GM12891 (cell line): ENCODE measurements around the gene NEK7.
A peak's percentile ranks its signal among the peaks of the same experiment; 100 is the strongest.
"Not testable (repeated sequence)": the region's sequence is repeated elsewhere in the genome, so short reads cannot be mapped to it uniquely, and the experiment has no call there.

ENCODE experiments used
- DNase-seq: peaks from one replicate; pipeline ENCODE4 v3.0.0; 2011; ENCODE audit warnings: low spot score; ENCODE audit not compliant: insufficient read length
- FAIRE-seq: peaks from 2 replicates; lab custom pipeline; 2011; peaks lifted over from hg19 to GRCh38; lab: Jason Lieb, UNC
- PAX5 ChIP-seq: IDR thresholded peaks from 2 replicates; pipeline ENCODE4 v1.6.1; 2011; ENCODE audit warnings: low read length, moderate library complexity, mild to moderate bottlenecking; ENCODE audit not compliant: insufficient read depth, severe bottlenecking
- POLR2A ChIP-seq: IDR thresholded peaks from 2 replicates; pipeline ENCODE4 v1.6.1; 2011; ENCODE audit warnings: low read depth, low read length, control low read depth
- POLR2AphosphoS5 ChIP-seq: IDR thresholded peaks from 2 replicates; pipeline ENCODE4 v1.6.1; 2011; ENCODE audit warnings: low read depth, low read length, control low read depth
- POU2F2 ChIP-seq: IDR thresholded peaks from 2 replicates; pipeline ENCODE4 v1.6.1; 2011; ENCODE audit warnings: low read depth, mild to moderate bottlenecking, control low read depth, low read length, moderate library complexity
- SPI1 ChIP-seq: IDR thresholded peaks from 2 replicates; pipeline ENCODE4 v1.6.1; 2011; ENCODE audit warnings: low read depth, low read length, control low read depth
- TAF1 ChIP-seq: IDR thresholded peaks from 2 replicates; pipeline ENCODE4 v1.6.1; 2011; ENCODE audit warnings: low read depth, low read length, control low read depth

NEK7 gene

GRCh38 chr1:198121056-198121826 lies 35.6 kb upstream of the NEK7 start:
- FAIRE-seq (no peak), DNase-seq (no peak)
- TF ChIP-seq POLR2AphosphoS5 (no peak), TAF1 (no peak), SPI1 (no peak), POLR2A (no peak), POU2F2 (no peak), PAX5 (no peak)

GRCh38 chr1:198122693-198123092 lies 34.1 kb upstream of the NEK7 start:
- FAIRE-seq (no peak), DNase-seq (no peak)
- TF ChIP-seq TAF1 = no peak
- TF ChIP-seq SPI1 = no peak
- no peak for TF ChIP-seq POLR2AphosphoS5
- TF ChIP-seq PAX5 = no peak
- no peak for TF ChIP-seq POU2F2
- TF ChIP-seq POLR2A = no peak

- DNase-seq = no peak
- TF ChIP-seq POLR2A (no peak), POLR2AphosphoS5 (no peak), SPI1 (no peak), POU2F2 (no peak), TAF1 (no peak), PAX5 (no peak)
- no peak for FAIRE-seq
These were observed 33.7 kb upstream of the NEK7 start for GRCh38 chr1:198123133-198123532.

- no peak for DNase-seq
- FAIRE-seq = no peak
- TF ChIP-seq SPI1 (no peak), POU2F2 (no peak), POLR2AphosphoS5 (no peak), TAF1 (no peak), PAX5 (no peak), POLR2A (no peak)
These were observed 32.1 kb upstream of the NEK7 start for GRCh38 chr1:198124673-198125072.

- TF ChIP-seq POLR2A = no peak
- no peak for TF ChIP-seq POU2F2
- no peak for TF ChIP-seq POLR2AphosphoS5
- TF ChIP-seq PAX5 = no peak
- TF ChIP-seq TAF1 = no peak
- TF ChIP-seq SPI1 = no peak
- no peak for DNase-seq
- no peak for FAIRE-seq
These were observed 30.6 kb upstream of the NEK7 start for GRCh38 chr1:198125995-198126735.

GRCh38 chr1:198128533-198128932 lies 28.3 kb upstream of the NEK7 start:
- TF ChIP-seq TAF1 = no peak
- no peak for TF ChIP-seq PAX5
- FAIRE-seq (no peak), DNase-seq (no peak)

GRCh38 chr1:198130053-198130452 lies 26.7 kb upstream of the NEK7 start:
- DNase-seq, FAIRE-seq: not testable (repeated sequence)

GRCh38 chr1:198132060-198132781 lies 24.6 kb upstream of the NEK7 start:
- peak; percentile 5 for FAIRE-seq
- TF ChIP-seq SPI1 (peak; percentile 97), POLR2A (no peak), POLR2AphosphoS5 (no peak), PAX5 (no peak), TAF1 (no peak), POU2F2 (no peak)
- no peak for DNase-seq

- DNase-seq = no peak
- TF ChIP-seq SPI1 (no peak), TAF1 (no peak)
- no peak for FAIRE-seq
These were observed 22.5 kb upstream of the NEK7 start for GRCh38 chr1:198134252-198134651.

- no peak for TF ChIP-seq POLR2A
- TF ChIP-seq POLR2AphosphoS5 = no peak
- no peak for TF ChIP-seq SPI1
- TF ChIP-seq TAF1 = no peak
- no peak for TF ChIP-seq PAX5
- TF ChIP-seq POU2F2 = no peak
- DNase-seq (no peak), FAIRE-seq (no peak)
These were observed 21.4 kb upstream of the NEK7 start for GRCh38 chr1:198135366-198135765.
